Measurements from ENCODE around the gene OTULIN. TPM values are rescaled to one million over a fixed set of nuclear protein-coding genes. Genes with fewer than 3 reads are reported as not detected.

OTULIN gene
- total and polyA plus RNA-seq, 2 of the 13 experiments (the other 11 are each of a cell fraction or from before 2014, with no cell fraction given), result 7.0 to 34.8 TPM

DNA sequence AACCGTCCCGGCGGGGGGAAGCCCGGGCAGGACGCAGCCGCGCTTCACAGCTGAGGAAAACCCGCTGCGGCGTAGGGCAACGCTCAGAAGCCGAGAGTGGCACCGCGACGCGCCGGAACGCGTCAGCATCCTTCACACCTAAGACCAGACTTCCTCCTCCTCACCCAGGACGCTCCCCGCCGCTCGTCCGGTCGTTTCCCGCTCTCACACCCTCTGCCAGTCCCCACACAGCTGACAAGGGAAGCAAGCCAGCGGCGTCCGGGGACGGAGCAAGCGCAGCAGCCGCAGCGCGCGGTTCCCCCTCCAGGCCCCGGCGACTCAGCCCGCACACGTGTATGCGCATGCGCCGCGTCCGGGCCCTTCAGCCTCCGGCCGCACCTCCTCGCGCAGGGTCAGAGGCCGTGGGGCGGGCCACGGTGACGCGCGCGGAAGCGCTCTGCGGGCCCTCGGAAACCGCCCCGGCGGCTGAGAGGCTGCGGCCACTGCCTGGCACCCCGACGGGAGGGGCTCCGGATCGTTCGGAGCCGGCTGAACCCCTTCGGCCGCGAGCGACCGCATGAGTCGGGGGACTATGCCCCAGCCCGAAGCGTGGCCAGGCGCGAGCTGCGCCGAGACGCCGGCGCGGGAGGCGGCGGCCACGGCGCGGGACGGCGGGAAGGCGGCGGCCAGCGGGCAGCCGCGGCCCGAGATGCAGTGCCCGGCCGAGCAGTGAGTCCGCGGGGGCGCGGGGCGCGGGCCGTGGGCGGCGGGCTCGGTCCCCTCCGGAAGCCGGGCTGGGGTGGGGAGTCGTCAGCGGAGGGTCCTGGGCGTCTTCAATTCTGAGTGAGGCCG is at the start of gene OTULIN (continued):
- TF ChIP-seq, protein P1, sequence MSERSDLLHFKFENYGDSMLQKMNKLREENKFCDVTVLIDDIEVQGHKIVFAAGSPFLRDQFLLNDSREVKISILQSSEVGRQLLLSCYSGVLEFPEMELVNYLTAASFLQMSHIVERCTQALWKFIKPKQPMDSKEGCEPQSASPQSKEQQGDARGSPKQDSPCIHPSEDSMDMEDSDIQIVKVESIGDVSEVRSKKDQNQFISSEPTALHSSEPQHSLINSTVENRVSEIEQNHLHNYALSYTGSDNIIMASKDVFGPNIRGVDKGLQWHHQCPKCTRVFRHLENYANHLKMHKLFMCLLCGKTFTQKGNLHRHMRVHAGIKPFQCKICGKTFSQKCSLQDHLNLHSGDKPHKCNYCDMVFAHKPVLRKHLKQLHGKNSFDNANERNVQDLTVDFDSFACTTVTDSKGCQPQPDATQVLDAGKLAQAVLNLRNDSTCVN (CRISPR knock-in tag; IDR thresholded peaks at IDR 0.05; ENCODE audit: borderline replicate concordance), result peak; percentile 61; the same call in 1 of the 2 replicates
- TF ChIP-seq KDM5A (IDR thresholded peaks at IDR 0.05; ENCODE audit: borderline replicate concordance, low read length) (no peak), ZNF781 (CRISPR knock-in tag; IDR thresholded peaks at IDR 0.05; ENCODE audit: borderline replicate concordance, not compliant biosample characterization) (peak; percentile 74), HNF1B (CRISPR knock-in tag; IDR thresholded peaks at IDR 0.05) (peak; percentile 55; the same call in 1 of the 2 replicates), ATRX (CRISPR knock-in tag; IDR thresholded peaks at IDR 0.05; ENCODE audit: borderline replicate concordance) (no peak), ZNF747 (CRISPR knock-in tag; IDR thresholded peaks at IDR 0.05; ENCODE audit: borderline replicate concordance) (peak; percentile 38; the same call in 1 of the 2 replicates), ZFAT (CRISPR knock-in tag; conservative IDR thresholded peaks at IDR 0.05) (no peak), AGO2 (optimal IDR thresholded peaks at IDR 0.05; ENCODE audit: low read depth, low read length) (peak; percentile 38), HDAC1 (CRISPR knock-in tag; IDR thresholded peaks at IDR 0.05) (peak; percentile 89), AFF4 (CRISPR knock-in tag; IDR thresholded peaks at IDR 0.05) (no peak), KLF15 (CRISPR knock-in tag; IDR thresholded peaks at IDR 0.05; ENCODE audit: borderline replicate concordance) (peak; percentile 88; the same call in 1 of the 2 replicates), SP140L (CRISPR knock-in tag; IDR thresholded peaks at IDR 0.05; ENCODE audit: borderline replicate concordance) (no peak), ZIK1 (CRISPR knock-in tag; IDR thresholded peaks at IDR 0.05; ENCODE audit: borderline replicate concordance, low read depth) (0 out of 2 replicates have a peak, but pooled peaks have one; percentile 42), ZNF20 (CRISPR knock-in tag; IDR thresholded peaks at IDR 0.05) (no peak), HIC2 (CRISPR knock-in tag; IDR thresholded peaks at IDR 0.05; ENCODE audit: low read depth) (no peak), ZNF746 (CRISPR knock-in tag; IDR thresholded peaks at IDR 0.05) (peak; percentile 55; the same call in 1 of the 2 replicates), ETS1 (CRISPR knock-in tag; IDR thresholded peaks at IDR 0.05) (no peak; the same call in 1 of the 2 replicates)

Measured in HepG2 (cell line).